ENCODE data around the gene CIDEB.

- TF ChIP-seq GATA3 (IDR thresholded peaks at IDR 0.05; ENCODE audit: low read depth, low read length), result no peak
- TF ChIP-seq GATA2 (IDR thresholded peaks at IDR 0.05; ENCODE audit: low read depth, low read length), result no peak
Measured at GRCh38 chr14:24255438-24255837, 52.3 kb downstream of the CIDEB start.
